Stomach (tissue), 9 donors: ENCODE measurements around the gene MYO5B. TPM values are rescaled to one million over a fixed set of nuclear protein-coding genes. Genes with fewer than 3 reads are reported as not detected.

Source experiments
- DNase-seq, 2 donors: peaks; one replicate each; pipeline versions ENCODE4 v3.0.0 to v3.0.0-alpha.2; 2013 to 2019
- H3K27ac ChIP-seq, 5 donors: fragments of 200-600 bp in 4 of 5; sonication (generic) in 4 of 5; one replicate each; pipeline ENCODE4 v1.5.1; 2013 to 2019; ENCODE audit warnings: mild to moderate bottlenecking in 1 of 5, moderate library complexity in 1 of 5
- H3K27me3 ChIP-seq, 3 donors: fragments of 200-600 bp; sonication (generic); one replicate each; pipeline ENCODE4 v1.5.1; 2017 to 2019; ENCODE audit warnings: mixed run types in 1 of 3
- H3K36me3 ChIP-seq, 4 donors: fragments of 200-600 bp; sonication (generic); 1 replicate in 3 of 4; 2 replicates in 1 of 4; pipeline ENCODE4 v1.5.1; 2016 to 2019
- H3K4me1 ChIP-seq, 4 donors: fragments of 200-600 bp; sonication (generic); one replicate each; pipeline ENCODE4 v1.5.1; 2016 to 2019
- H3K4me3 ChIP-seq, 4 donors: fragments of 200-600 bp; sonication (generic) in 3 of 4; one replicate each; pipeline ENCODE4 v1.5.1; 2016 to 2019; ENCODE audit warnings: mild to moderate bottlenecking in 1 of 4
- H3K9me3 ChIP-seq, 4 donors: fragments of 200-600 bp; sonication (generic); one replicate each; pipeline ENCODE4 v1.5.1; 2016 to 2019
- EP300 ChIP-seq: sonication (generic); formaldehyde crosslinking; IDR thresholded peaks from one replicate; pipeline ENCODE4 v1.6.1; 2017; ENCODE audit warnings: antibody characterized with exemption
- POLR2A ChIP-seq, 4 donors: fragments of 450-650 bp; IDR thresholded peaks; one replicate each; pipeline ENCODE4 v1.6.1; 2016; ENCODE audit warnings: antibody characterized with exemption in 4 of 4, control low read depth in 2 of 4, mild to moderate bottlenecking in 1 of 4, moderate library complexity in 1 of 4
- POLR2AphosphoS5 ChIP-seq, 3 donors: sonication (generic); formaldehyde crosslinking; IDR thresholded peaks; one replicate each; pipeline ENCODE4 v1.6.1; 2016; ENCODE audit warnings: antibody characterized with exemption in 3 of 3
- WGBS, 5 donors: extraction: QIAGEN DNeasy Blood & Tissue Kit in 3 of 5; methylation state at CpG; one replicate each; pipeline versions ENCODE4 v1.1.5 to v1.1.7; 2013 to 2018; 5-methylcytosine and 5-hydroxymethylcytosine counted together
- intact Hi-C: fragments of 100-400 bp; cut with DNase I; formaldehyde crosslinking; loops from one replicate; pipeline ENCODE4 v1.15.1; 2023; ENCODE audit warnings: low total_unique reads
- polyA plus RNA-seq, 3 donors: library from polyadenylated mRNA; stranded (reverse); fragments of 200-250 nt; gene quantifications; one replicate each; pipeline ENCODE4 v1.2.3, GENCODE V29; 2013
- total RNA-seq, 5 donors: library from RNA; depleted of rRNA; stranded (reverse); fragments of >200 nt; gene quantifications; one replicate each; pipeline versions ENCODE4 v1.1.0 to v1.2.3, GENCODE V29; 2014 to 2016
- TF ChIP-seq, protein P1 (sequence below), 7 experiments: fragments of 450-650 bp in 4 of 7; fragments of 200-600 bp in 3 of 7; sonication (generic) in 3 of 7; IDR thresholded peaks; one replicate each; pipeline ENCODE4 v1.5.1; 2016 to 2019; ENCODE audit warnings: antibody characterized with exemption in 7 of 7, control low read depth in 2 of 7, mild to moderate bottlenecking in 1 of 7
- donor health status: healthy with polysubstance abuse.
- donor health status: Bipolar disorder and iron deficiency.
- donor health status: healthy.

The MYO5B gene
- total and polyA plus RNA-seq, 8 donors, result 13.6 to 224 (median 33.7) TPM

GRCh38 chr18:50091509-50092244, 103.3 kb downstream of the MYO5B start:
- H3K36me3 ChIP-seq, result no peaks in the 10 kb centered on the region
- 81 to 95% (median 90%) methylated on average over 2 of the region's 2 CpGs for WGBS, 5 donors

DNA sequence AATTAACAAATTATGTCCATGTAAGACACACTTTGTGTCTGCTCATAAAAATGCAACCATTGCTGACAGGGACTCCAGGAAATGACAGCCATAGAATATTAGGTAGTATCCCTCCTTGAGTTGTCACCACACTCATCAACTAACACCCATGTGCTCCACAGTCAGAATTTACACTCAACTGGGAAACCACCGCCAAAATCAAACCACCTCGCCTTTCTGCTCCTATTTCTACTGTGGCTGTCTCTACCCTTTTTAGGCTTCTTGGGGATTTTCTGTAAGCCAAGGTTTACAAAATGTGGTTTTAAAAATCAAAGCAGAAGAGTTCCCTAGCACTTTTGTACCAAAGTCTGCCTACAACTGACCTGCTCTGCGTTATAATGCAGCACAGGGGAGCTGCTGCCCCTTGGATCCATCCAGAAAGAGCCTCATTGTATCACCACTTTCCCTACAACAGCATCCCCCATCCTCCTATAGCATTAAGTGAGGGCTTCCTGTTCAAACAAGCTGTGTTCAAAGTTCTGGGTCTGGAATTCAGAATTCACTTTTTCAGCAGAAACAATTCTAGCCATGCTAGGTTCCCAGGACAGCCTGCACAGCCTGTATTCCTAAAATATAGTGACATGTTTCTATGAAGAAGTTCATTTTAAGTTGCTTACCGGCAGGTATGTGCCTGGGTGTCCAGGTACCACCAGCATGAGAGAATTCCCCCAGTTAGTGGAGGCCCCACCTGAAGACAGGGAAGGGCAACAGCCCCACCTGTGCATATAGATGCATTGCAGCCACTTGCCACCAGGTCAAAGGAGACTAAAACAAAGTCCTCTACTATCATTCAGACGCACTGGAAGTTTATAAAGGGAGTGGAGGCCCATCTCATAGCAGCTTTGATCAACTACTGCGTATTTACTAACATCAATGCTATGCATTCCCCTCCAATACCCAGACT, 104.3 kb downstream of the MYO5B start:
- DNase-seq, result no peak
- Histone ChIP-seq H3K36me3 (no peaks in the 10 kb centered on the region), H3K4me1 (peaks cover 0 to 10% (median 5%) of the 10 kb centered on the region in 4 donors), H3K27ac (no peak overlapping the region), H3K27me3 (no peaks in the 10 kb centered on the region), H3K4me3 (no peak overlapping the region), H3K9me3 (no peaks in the 10 kb centered on the region)
- WGBS, 5 donors, result 83 to 88% (median 84%) methylated on average over 6 of the region's 6 CpGs
- intact Hi-C loops, result no loop called here
- TF ChIP-seq POLR2AphosphoS5 (IDR thresholded peaks at IDR 0.05) (no peak), EP300 (no peak), POLR2A (IDR thresholded peaks at IDR 0.05) (no peak)
- TF ChIP-seq, protein P1, sequence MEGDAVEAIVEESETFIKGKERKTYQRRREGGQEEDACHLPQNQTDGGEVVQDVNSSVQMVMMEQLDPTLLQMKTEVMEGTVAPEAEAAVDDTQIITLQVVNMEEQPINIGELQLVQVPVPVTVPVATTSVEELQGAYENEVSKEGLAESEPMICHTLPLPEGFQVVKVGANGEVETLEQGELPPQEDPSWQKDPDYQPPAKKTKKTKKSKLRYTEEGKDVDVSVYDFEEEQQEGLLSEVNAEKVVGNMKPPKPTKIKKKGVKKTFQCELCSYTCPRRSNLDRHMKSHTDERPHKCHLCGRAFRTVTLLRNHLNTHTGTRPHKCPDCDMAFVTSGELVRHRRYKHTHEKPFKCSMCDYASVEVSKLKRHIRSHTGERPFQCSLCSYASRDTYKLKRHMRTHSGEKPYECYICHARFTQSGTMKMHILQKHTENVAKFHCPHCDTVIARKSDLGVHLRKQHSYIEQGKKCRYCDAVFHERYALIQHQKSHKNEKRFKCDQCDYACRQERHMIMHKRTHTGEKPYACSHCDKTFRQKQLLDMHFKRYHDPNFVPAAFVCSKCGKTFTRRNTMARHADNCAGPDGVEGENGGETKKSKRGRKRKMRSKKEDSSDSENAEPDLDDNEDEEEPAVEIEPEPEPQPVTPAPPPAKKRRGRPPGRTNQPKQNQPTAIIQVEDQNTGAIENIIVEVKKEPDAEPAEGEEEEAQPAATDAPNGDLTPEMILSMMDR (IDR thresholded peaks at IDR 0.05), result no peak

More at GRCh38 chr18:50091509-50092244, 103.3 kb downstream of the MYO5B start:
- Histone ChIP-seq H3K27me3 (no peaks in the 10 kb centered on the region), H3K27ac (no peak overlapping the region), H3K9me3 (no peaks in the 10 kb centered on the region), H3K4me1 (peaks cover 0 to 10% (median 5%) of the 10 kb centered on the region in 4 donors), H3K4me3 (no peak overlapping the region)
- TF ChIP-seq POLR2A (IDR thresholded peaks at IDR 0.05) (no peak), EP300 (no peak)
- intact Hi-C loops, result no loop called here
- DNase-seq, result no peak

GRCh38 chr18:50089702-50090101, 105.2 kb downstream of the MYO5B start:
- Histone ChIP-seq H3K4me1 (peaks cover 0 to 10% (median 5%) of the 10 kb centered on the region in 4 donors), H3K27me3 (no peaks in the 10 kb centered on the region), H3K36me3 (no peaks in the 10 kb centered on the region), H3K9me3 (no peaks in the 10 kb centered on the region), H3K4me3 (no peak overlapping the region), H3K27ac (no peak overlapping the region)
- DNase-seq, result no peak
- TF ChIP-seq EP300 (no peak), POLR2AphosphoS5 (IDR thresholded peaks at IDR 0.05) (no peak), POLR2A (IDR thresholded peaks at IDR 0.05) (no peak)
- TF ChIP-seq, protein P1 (IDR thresholded peaks at IDR 0.05), result no peak
- intact Hi-C loops, result no loop called here
- WGBS, 5 donors, result 86 to 90% (median 88%) methylated on average over 9 of the region's 9 CpGs

DNA sequence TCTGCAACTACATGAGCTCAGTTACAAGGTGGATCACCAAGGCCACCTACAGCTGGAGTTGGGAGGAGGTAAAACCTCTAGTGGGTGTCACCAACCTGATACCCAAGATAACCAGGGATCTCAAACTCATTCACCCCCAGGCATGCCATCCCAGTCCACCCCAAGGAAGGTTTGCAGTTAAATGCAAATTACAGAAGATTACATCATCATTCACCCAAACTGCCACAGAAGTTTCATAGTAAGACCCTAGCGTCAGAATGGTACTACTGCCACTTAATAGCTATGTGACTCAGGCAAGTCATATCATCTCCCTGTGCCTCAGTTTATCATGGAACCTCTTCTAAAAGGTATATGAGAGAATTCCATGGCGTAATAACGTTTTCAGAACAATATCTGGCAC, 111.2 kb downstream of the MYO5B start:
- TF ChIP-seq, protein P1 (IDR thresholded peaks at IDR 0.05), result no peak
- Histone ChIP-seq H3K27me3 (no peaks in the 10 kb centered on the region), H3K9me3 (no peaks in the 10 kb centered on the region), H3K4me1 (peaks cover 0 to 17% (median 3%) of the 10 kb centered on the region in 4 donors), H3K4me3 (no peak overlapping the region), H3K27ac (no peak overlapping the region), H3K36me3 (no peaks in the 10 kb centered on the region)
- DNase-seq, result no peak
- intact Hi-C loops, result no loop called here
- WGBS, 5 donors, result 55 to 86% (median 81%) methylated on average over 3 of the region's 3 CpGs
